Activated naive CD8-positive, alpha-beta T cell treated with anti-CD3 and anti-CD28 coated beads for 36 hours (primary cell): Measurements from ENCODE around the gene RCAN2. TPM values are rescaled to one million over a fixed set of nuclear protein-coding genes. Genes with fewer than 3 reads are reported as not detected.
A peak's percentile ranks its signal among the peaks of the same experiment; 100 is the strongest.

Experiments
- DNase-seq: peaks from one replicate; pipeline ENCODE4 v3.0.0; 2021
- H3K27ac Mint-ChIP-seq: one replicate; pipeline ENCODE4 v1.8.0; 2022; ENCODE audit warnings: mild to moderate bottlenecking, moderate library complexity, mixed read lengths
- H3K27me3 Mint-ChIP-seq: one replicate; pipeline ENCODE4 v1.8.0; 2022; ENCODE audit warnings: mild to moderate bottlenecking, mixed read lengths
- H3K36me3 Mint-ChIP-seq: one replicate; pipeline ENCODE4 v1.8.0; 2021; ENCODE audit warnings: mild to moderate bottlenecking, mixed read lengths
- H3K4me1 Mint-ChIP-seq: one replicate; pipeline ENCODE4 v1.8.0; 2021; ENCODE audit warnings: mixed read lengths
- H3K4me3 Mint-ChIP-seq: one replicate; pipeline ENCODE4 v1.8.0; 2022; ENCODE audit warnings: mild to moderate bottlenecking, moderate library complexity, mixed read lengths
- H3K9me3 Mint-ChIP-seq: one replicate; pipeline ENCODE4 v1.8.0; 2022; ENCODE audit warnings: mixed read lengths
- total RNA-seq, 2 experiments: library from RNA; stranded (reverse); gene quantifications; one replicate each; pipeline ENCODE4 v1.2.3, GENCODE V29; 2021

The RCAN2 gene
- total RNA-seq = not detected

DNA sequence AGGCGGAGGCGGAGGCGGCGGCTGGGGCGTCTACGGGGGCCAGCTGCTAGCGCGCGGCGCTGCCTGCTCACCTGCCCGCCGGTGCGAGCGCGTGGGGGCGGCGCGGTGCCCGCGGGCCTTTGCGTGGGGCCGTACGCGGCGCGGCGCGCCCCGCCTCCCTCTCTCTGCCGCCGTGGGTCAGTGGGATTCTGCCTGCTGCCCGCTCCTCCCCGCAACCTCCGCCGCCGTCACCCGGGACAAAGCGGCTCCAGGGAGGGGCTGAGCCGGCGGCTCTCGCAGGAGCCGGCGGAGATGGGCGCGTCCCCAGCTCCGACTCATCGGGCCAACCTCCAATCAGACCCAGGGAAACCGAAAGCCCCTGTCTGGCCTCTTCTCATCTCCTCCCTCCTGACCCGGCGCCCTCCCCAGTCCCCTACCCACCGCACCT lies at the start of gene RCAN2:
RCAN2 (minus strand) TSS at position 249 of the 427 bp plus-strand sequence.
- Mint-ChIP-seq H3K27ac (no peak within 1 kb of the TSS), H3K4me3 (peak within 1 kb of the TSS; percentile 61), H3K4me1 (peaks cover 5% of the 10 kb centered on the region), H3K36me3 (no peaks in the 10 kb centered on the region), H3K9me3 (no peaks in the 10 kb centered on the region), H3K27me3 (peaks cover 90% of the 10 kb centered on the region)
- peak; percentile 53 for DNase-seq

DNA sequence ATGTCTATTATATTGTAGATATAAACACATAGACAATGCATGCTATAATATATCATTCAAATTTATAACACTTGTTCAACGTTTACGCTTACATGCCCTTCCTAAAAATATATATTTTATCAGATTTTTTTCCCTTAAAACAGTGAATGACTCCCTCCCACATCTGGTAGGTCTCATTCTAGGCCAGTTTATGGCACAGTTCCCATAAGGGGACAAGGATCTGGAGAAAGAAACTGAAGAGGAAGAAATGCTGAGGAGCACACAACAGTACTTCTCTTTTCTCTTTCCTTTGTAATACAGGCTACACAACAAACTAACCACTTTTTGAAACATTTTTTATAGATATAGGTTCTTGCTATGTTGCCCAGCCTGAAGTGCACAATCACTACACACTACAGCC lies 48.6 kb upstream of the RCAN2 start:
- no peak for DNase-seq
- H3K36me3 Mint-ChIP-seq = no peaks in the 10 kb centered on the region
- H3K9me3 Mint-ChIP-seq = peaks cover 5% of the 10 kb centered on the region
- no peak overlapping the region for H3K27ac Mint-ChIP-seq
- H3K4me3 Mint-ChIP-seq = no peak overlapping the region
- H3K4me1 Mint-ChIP-seq = no peaks in the 10 kb centered on the region
- peaks cover 51% of the 10 kb centered on the region for H3K27me3 Mint-ChIP-seq

DNA sequence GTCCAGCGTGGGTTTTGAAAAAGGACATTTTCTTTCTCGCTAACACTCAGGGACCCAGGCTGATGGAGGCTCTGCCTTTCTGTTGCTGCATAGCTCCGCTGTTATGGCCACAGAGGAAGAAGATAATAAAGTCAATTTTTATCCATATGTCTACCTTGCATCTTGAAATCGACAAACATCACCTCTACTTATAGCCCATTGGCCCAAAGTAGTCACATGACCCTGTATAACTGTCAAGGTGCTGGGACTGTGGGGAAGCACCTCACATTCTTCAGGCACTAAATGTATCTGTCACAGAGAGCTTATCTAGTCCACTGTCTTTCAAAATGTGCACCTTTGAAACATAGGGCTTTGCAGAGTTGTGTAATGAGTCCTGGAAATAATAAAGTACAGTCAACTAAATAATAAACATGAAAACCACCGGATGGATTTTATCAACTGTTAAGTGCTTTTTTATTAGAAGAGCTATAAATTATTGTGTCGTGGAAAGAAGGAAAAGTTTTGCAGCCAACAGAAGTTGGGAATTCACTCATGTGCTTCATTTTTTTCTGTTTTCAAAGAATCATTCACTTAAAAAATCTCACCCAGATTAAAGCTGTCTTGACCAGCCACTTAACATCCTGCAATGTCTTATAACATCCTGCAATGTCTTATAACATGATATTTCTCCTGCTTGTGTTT lies 47.7 kb upstream of the RCAN2 start:
- DNase-seq = no peak
- H3K36me3 Mint-ChIP-seq = no peaks in the 10 kb centered on the region
- H3K27me3 Mint-ChIP-seq = peaks cover 51% of the 10 kb centered on the region
- peaks cover 5% of the 10 kb centered on the region for H3K9me3 Mint-ChIP-seq
- no peak overlapping the region for H3K4me3 Mint-ChIP-seq
- no peak overlapping the region for H3K27ac Mint-ChIP-seq
- no peaks in the 10 kb centered on the region for H3K4me1 Mint-ChIP-seq

DNA sequence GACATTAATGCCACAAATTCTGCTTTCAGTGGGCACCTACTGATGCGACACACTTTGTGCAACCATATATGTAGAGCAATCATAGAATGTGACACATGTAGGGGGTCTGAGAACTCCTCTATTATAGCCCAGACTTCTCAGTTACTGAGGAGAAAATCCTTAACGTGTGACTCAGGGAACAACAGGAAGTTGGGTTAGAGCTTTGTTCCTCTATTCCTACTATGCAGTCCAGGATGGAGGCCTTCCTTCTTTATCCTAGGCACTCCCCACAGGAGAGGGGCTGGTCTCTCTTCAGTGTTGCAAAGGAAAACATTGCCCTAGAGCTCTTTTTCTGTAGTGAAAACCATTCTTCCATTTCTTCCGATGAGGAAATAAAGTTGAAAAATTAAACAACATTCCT lies 39.6 kb upstream of the RCAN2 start:
- H3K27me3 Mint-ChIP-seq = peaks cover 34% of the 10 kb centered on the region
- no peaks in the 10 kb centered on the region for H3K9me3 Mint-ChIP-seq
- H3K36me3 Mint-ChIP-seq = no peaks in the 10 kb centered on the region
- H3K27ac Mint-ChIP-seq = no peak overlapping the region
- no peaks in the 10 kb centered on the region for H3K4me1 Mint-ChIP-seq
- H3K4me3 Mint-ChIP-seq = no peak overlapping the region
- DNase-seq = no peak

DNA sequence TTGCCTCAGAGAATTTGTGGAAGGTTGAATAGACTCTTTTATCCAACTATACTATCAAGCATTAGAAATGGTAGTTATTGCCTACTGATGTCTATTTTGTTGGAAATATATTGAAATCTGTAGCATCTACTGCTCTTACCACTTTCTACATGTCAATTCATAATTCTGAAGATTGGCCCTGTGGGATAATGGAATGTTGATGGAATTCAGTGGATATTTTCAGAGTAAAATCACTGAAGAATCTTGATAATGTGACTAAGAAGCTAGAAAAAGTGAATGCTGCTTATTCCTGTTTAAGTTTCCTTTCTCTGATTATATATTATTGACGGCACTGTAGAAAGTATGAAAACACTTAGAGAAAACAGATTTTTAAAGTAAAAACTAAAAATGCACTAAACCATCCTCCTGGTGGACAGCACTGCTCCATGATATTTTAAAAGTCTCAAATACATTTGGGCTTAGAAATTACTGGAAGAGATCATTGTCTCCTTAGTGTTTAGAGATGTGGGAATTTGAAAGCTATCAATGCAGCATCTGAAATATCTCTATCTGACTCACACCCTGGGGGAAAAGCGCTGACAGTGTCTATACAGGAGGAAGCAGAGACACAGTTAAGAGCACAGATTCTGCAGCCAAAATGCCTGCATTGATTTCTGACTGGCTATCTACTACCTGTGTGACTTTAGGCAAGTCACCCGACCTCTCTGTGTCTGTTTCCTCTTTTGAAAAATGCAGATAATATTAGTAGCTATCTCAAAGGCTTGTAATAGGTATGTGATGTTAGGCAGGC lies 37.9 kb upstream of the RCAN2 start:
- H3K27ac Mint-ChIP-seq = no peak overlapping the region
- no peaks in the 10 kb centered on the region for H3K36me3 Mint-ChIP-seq
- no peak overlapping the region for H3K4me3 Mint-ChIP-seq
- no peaks in the 10 kb centered on the region for H3K9me3 Mint-ChIP-seq
- no peak for DNase-seq
- H3K27me3 Mint-ChIP-seq = peaks cover 37% of the 10 kb centered on the region
- no peaks in the 10 kb centered on the region for H3K4me1 Mint-ChIP-seq

DNA sequence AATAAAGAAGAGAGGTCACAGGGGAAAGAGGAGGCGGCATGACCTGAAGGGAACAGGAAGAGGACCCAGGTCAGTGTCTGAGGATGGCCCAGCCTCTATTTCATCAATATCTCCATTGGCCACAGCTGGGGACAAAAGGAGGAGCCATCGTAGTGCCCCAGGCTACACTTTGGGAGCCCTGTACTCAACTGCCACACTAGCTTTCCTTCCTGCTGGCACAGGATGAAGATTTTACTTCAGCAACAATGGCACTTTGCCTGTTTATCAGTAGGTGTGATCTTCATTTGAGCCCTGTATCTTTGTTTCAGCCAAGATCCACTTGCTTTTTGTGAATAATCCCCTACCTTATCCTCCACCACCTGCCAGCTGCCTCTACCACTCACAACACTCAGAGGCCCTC lies 35.4 kb upstream of the RCAN2 start:
- DNase-seq = no peak
- H3K36me3 Mint-ChIP-seq = no peaks in the 10 kb centered on the region
- H3K4me1 Mint-ChIP-seq = no peaks in the 10 kb centered on the region
- peaks cover 36% of the 10 kb centered on the region for H3K27me3 Mint-ChIP-seq
- no peak overlapping the region for H3K4me3 Mint-ChIP-seq
- no peaks in the 10 kb centered on the region for H3K9me3 Mint-ChIP-seq
- H3K27ac Mint-ChIP-seq = no peak overlapping the region

DNA sequence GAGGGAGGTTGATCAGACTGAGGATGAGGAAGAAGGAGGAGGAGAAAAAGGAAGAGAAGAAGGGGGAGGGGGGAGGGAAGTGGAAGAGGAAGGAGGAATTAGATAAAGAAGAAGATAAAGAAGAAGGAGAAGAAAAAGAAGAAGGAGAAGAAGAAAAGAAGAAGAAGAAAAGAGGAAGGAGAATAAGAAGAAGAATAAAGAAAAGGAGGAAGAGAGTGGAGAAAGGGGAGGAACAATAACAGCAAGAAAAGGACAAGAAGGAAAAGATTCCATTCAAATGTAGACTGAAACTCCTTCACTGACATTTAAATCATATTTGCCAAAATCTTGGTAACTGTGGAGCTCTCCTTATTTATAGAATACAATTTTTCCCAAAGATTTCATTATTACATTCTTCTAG lies 34.3 kb upstream of the RCAN2 start:
- DNase-seq = no peak
- Mint-ChIP-seq H3K4me3 (no peak overlapping the region), H3K9me3 (no peaks in the 10 kb centered on the region), H3K27ac (no peak overlapping the region), H3K36me3 (no peaks in the 10 kb centered on the region), H3K27me3 (peaks cover 34% of the 10 kb centered on the region), H3K4me1 (no peaks in the 10 kb centered on the region)

DNA sequence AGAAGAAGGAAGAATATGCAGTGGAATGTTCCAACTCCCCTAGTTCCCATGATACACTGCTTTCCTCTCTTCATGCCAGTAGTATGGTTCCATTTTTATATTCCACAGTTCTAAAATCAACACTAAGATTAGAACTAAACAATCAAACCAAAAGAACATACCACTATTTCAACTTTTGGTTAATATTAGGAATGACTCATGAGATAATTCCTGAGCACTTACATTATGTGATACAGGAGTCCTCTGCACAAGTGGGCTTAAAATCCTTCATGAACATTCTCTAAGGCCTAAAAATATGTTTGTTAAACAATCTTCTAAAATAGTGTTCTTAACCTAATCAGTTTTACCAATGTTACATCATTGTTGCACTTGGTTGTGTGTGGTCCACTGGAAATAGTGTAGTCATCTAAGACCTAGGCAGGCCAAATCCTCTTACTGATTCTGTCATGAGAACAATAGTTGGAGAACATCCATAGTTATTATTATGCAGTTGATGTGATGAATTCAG lies 30.3 kb upstream of the RCAN2 start:
- H3K27ac Mint-ChIP-seq = no peak overlapping the region
- H3K4me3 Mint-ChIP-seq = no peak overlapping the region
- H3K27me3 Mint-ChIP-seq = peaks cover 27% of the 10 kb centered on the region
- H3K36me3 Mint-ChIP-seq = no peaks in the 10 kb centered on the region
- DNase-seq = no peak
- peaks cover 2% of the 10 kb centered on the region for H3K4me1 Mint-ChIP-seq
- H3K9me3 Mint-ChIP-seq = no peaks in the 10 kb centered on the region

DNA sequence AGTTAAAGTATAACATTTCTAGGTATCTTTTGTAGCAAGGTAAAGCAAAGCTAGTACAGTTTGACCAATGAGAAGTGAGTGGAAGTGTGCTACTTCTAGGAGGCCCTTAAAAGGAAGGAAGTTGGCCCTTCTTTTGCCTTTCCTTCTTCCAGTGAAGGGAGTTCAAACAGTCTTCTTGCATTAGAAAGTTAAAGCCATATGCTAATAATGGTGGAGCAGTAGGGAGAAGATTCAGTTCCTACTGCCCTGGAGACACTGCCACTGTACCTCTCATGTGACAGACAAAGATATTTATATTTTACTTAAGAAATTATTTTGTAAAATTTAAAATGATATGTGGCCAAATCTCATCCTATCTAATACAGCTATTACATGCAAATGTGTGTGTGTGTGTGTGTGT lies 26.0 kb upstream of the RCAN2 start:
- H3K27ac Mint-ChIP-seq = no peak overlapping the region
- H3K27me3 Mint-ChIP-seq = peaks cover 12% of the 10 kb centered on the region
- no peak overlapping the region for H3K4me3 Mint-ChIP-seq
- DNase-seq = no peak
- H3K4me1 Mint-ChIP-seq = peaks cover 2% of the 10 kb centered on the region
- no peaks in the 10 kb centered on the region for H3K36me3 Mint-ChIP-seq
- no peaks in the 10 kb centered on the region for H3K9me3 Mint-ChIP-seq

DNA sequence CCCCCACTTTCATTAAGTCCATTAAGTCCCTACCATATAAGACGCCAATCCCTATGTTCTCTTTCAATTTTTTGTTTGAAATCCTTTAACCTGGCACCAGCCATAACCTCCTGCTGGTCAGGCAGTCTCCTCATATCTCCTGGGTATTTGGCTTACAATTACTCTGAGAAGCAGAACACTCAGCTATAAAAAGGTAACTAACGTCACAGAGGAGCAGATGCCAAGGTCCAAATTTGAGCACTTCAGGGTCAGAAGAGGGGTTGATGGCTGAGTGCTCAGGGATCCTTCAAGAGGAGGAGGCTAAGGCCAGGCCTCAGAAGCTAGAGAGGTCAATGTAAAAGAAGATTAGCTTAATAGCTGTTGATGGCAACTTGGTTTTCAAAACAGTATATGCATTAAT lies 22.3 kb upstream of the RCAN2 start:
- no peaks in the 10 kb centered on the region for H3K36me3 Mint-ChIP-seq
- no peak overlapping the region for H3K4me3 Mint-ChIP-seq
- H3K27me3 Mint-ChIP-seq = peaks cover 19% of the 10 kb centered on the region
- no peak overlapping the region for H3K27ac Mint-ChIP-seq
- no peak for DNase-seq
- H3K4me1 Mint-ChIP-seq = peaks cover 2% of the 10 kb centered on the region
- H3K9me3 Mint-ChIP-seq = no peaks in the 10 kb centered on the region

DNA sequence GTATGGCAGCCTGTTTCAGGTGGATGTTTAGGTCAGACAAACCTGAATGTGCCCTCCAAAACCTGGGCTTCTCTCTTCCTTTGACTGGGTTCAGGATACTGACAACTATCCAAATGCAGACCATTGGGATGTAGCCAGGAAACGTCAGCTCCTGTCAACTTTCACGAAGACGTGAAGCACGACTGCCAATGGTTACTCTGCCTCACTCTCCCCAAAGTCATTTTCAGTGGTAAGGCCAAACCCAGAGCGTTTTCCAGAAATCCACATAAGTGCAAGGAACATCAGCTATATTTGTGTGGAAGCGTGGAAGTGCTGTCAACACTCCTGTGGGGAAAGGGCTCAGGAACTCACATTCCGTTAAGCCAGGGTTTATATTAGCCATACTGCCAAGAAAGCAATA lies 20.1 kb upstream of the RCAN2 start:
- no peak overlapping the region for H3K4me3 Mint-ChIP-seq
- H3K36me3 Mint-ChIP-seq = no peaks in the 10 kb centered on the region
- H3K27ac Mint-ChIP-seq = no peak overlapping the region
- H3K9me3 Mint-ChIP-seq = no peaks in the 10 kb centered on the region
- no peak for DNase-seq
- H3K4me1 Mint-ChIP-seq = no peaks in the 10 kb centered on the region
- H3K27me3 Mint-ChIP-seq = peaks cover 7% of the 10 kb centered on the region

DNA sequence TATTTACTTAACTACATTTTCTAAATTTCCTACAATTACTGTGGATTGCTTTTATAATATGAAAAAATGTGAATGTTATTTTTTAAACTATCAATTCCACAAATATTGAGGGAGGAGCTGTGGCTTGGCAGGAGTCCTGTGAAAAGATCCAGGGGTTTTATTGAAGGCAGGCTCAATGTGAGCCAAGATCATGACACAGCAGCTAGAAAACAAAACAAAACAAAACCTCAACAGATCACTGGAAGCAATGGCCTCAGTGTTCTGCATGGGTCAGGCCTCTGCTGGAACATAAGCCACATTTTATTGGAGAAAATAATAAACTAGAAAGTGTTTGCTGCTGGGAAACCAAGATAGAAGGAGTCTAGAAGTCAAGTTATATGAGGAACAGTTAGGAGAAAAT lies 19.4 kb upstream of the RCAN2 start:
- Mint-ChIP-seq H3K27me3 (peaks cover 7% of the 10 kb centered on the region), H3K9me3 (no peaks in the 10 kb centered on the region), H3K4me1 (no peaks in the 10 kb centered on the region), H3K36me3 (no peaks in the 10 kb centered on the region), H3K4me3 (no peak overlapping the region), H3K27ac (no peak overlapping the region)
- DNase-seq = no peak

DNA sequence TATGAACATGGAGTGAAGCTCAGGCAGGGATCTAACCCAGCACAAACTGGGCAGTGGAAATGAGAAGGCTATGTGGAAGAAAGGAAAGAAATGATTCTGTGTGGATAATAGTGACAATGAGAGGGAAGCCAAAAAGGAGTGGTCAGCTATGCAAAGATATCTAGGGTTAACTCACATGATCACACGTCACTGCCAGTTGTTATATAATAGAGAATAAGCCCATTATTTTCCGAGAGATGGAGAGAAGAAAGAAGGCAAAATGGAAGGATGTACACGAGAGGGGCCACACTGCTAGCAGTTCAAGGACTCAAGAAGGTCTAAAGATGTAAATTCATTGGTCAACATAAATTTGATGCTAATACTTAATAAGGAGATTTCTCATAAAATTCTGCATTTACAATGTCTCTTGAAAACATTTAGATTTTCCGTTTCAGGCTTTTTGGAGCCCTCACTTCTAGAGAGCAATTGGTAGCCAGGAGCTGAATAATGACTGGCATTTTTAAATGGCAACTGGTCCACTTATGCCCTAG lies 18.8 kb upstream of the RCAN2 start:
- Mint-ChIP-seq H3K9me3 (no peaks in the 10 kb centered on the region), H3K4me3 (no peak overlapping the region), H3K4me1 (no peaks in the 10 kb centered on the region), H3K27ac (no peak overlapping the region), H3K27me3 (peaks cover 7% of the 10 kb centered on the region), H3K36me3 (no peaks in the 10 kb centered on the region)
- DNase-seq = no peak

DNA sequence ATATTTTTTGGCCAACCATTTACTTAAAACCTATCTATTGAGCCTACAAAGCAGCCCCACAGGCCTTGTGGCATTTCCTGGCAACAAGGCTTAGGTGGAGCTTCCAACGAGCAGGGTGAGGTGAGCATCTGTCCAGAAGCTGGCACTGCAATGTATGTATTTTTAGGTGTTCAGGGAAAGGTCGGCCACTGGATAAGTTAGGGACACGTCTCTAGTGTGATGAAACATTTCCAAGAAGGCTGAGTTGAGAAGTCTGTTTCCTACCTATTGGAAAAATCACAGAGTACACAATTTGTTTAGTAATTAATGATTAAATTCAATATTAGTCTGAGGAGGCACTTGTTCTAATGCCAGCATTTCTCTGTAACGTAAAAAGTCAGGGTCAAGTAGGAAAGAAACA lies 17.8 kb upstream of the RCAN2 start:
- peaks cover 7% of the 10 kb centered on the region for H3K27me3 Mint-ChIP-seq
- H3K9me3 Mint-ChIP-seq = no peaks in the 10 kb centered on the region
- no peak overlapping the region for H3K4me3 Mint-ChIP-seq
- no peak for DNase-seq
- no peak overlapping the region for H3K27ac Mint-ChIP-seq
- H3K36me3 Mint-ChIP-seq = no peaks in the 10 kb centered on the region
- H3K4me1 Mint-ChIP-seq = no peaks in the 10 kb centered on the region

DNA sequence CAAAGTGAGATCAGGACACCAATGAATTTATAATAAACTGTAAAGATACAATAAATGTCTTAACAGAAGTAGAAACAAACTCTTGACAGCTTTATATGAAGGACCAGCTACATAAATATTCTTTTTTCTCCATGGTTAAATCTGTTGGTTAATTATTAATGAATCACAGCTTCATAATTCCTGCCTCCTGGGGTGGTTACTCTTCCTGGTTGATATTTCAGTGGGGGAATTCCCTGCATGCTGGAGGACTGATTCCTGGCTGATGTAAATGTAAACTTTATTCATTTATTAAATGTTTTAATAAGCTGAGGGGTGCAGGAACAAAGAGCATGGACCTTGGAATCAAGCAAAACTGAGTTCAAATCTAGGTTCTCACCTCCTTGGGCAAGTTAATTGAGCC lies 16.2 kb upstream of the RCAN2 start:
- DNase-seq = no peak
- no peak overlapping the region for H3K4me3 Mint-ChIP-seq
- H3K27me3 Mint-ChIP-seq = peaks cover 7% of the 10 kb centered on the region
- H3K36me3 Mint-ChIP-seq = no peaks in the 10 kb centered on the region
- no peaks in the 10 kb centered on the region for H3K9me3 Mint-ChIP-seq
- H3K4me1 Mint-ChIP-seq = no peaks in the 10 kb centered on the region
- H3K27ac Mint-ChIP-seq = no peak overlapping the region
